Activated CD8-positive, alpha-beta memory T cell treated with anti-CD3 and anti-CD28 coated beads, Interleukin-2, amount 50 U/mL, for 48 hours (primary cell): ENCODE results near the gene PLEKHA7.

Source experiments
- DNase-seq: peaks from one replicate; pipeline ENCODE4 v3.0.0-alpha.2; 2020

Gene PLEKHA7

DNA sequence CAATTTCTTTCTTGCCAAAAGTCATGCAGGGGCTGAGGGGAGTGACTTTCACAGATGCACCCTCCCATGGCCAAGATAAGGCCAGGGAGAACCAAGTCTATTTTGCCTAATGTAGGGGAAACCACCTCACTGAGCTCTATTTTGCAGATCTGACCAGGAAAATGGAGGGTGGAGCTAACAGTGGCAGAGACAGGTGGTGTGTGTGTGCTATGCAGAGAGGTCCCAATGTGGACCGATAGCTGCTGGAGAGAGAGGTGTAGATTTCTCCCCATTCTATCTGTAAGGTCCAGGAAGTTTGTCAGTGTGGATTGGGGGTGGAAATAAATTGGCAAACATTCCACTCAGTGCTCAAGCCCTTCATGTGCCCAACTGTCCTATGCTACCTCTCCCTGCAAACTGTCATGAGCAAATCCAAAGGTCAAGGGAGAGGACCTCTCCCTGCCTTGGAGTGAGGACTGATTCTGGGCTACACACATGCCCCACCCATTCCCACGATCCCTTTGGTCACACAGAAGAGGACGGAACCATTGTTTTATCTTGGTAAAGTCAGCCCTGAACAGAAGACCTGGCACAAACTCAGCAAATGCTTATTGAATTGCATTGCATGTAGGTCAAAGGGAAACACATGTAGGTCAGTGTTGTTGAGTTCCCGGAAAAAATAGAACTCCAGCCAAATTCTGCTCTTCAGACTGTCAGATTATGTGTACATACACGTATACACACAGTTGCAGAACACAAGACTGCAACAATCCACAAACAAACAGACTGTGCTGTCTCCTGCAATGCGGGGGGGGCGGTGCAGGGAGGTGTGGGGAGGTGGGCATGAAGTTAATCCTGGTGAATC, 209.9 kb downstream of the PLEKHA7 start:
- DNase-seq = no peak

DNA sequence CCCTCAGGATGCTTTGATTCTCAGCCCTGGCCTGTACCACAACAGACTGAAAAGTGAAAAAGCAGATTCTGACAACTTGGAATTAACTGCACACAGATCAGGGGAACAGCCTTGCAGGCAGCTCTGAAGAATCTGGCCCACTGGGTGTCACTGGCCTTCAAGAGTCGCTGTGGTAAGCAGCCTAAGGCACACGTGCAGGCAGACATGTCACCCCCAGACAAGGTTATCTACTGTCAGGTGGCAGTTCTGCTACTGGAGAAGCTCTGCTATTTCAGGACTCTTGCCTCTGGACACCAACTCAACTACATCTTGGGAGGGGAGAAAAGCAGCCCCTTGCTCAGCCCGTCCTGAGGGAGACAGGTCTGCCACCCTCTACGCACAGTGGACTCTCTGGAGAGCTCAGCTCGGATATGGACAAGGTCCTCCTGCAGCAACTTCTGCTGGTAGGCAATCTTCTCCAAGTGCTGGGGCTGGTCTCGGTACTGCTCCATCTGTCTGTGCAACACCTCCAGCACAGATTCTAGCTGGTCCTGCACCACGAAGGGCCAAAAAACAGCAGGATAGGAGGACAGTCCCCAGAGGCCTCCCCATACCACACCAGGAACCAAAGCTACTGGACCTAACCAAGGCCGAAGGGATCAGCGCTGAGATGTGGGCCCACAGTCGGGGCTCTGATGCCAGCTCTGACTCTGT, 212.8 kb downstream of the PLEKHA7 start:
- DNase-seq = no peak

DNA sequence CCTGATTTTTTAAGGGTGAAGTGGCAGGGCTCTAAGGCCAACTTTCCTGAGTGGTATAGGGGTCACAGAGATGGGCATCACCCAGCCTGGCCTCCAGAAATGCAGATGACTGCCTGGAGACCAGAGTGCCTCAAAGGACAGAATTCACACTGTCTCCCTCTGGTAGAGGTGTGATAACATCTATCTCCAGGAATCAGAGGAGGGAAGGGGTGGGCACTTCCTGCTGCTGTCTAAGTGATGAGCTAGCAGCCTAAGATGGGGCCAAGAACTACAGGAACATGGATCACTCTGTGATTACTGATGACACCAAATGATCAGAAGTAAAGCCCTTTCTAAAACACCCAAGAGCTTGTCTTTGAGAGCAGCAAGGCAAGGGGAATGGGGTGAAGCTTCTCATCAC, 213.8 kb downstream of the PLEKHA7 start:
- DNase-seq = no peak

DNA sequence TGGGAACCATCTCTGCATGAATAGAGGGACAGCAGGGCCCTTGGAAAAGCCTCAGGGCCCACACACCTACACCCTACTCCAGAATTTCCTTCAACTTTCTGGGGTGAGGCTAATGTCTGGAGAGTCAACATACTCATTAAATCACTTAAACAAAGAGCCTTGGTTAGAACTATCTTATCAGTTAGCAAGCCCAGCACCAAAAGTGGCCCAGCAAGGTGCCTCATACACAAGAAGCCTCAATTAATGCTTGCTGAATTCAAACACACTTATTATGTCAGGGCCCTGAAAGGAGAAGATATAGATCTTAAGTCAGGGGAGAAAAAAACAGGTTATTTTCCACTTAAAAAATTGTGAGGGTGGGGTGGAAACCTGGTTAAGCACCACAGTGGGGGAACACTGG, 214.3 kb downstream of the PLEKHA7 start:
- no peak for DNase-seq

DNA sequence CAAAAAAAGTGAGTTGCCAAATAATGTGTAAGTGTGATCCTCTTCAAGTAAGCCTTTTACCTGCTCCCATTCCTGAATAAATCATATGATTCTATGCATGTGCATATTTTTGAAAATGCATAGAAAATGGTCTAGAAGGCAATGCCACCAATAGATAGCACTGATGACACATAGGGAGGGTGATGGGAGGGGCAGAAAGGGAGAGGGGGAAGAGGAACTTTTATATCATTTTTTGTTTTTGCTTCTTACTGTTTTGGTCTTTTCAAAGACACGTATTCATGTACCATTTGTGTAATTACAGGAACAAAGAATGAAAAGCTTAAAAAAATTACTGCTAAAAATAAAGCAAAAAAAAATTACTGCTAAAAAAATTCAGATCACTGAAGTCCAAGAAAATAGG, 215.0 kb downstream of the PLEKHA7 start:
- DNase-seq = no peak

DNA sequence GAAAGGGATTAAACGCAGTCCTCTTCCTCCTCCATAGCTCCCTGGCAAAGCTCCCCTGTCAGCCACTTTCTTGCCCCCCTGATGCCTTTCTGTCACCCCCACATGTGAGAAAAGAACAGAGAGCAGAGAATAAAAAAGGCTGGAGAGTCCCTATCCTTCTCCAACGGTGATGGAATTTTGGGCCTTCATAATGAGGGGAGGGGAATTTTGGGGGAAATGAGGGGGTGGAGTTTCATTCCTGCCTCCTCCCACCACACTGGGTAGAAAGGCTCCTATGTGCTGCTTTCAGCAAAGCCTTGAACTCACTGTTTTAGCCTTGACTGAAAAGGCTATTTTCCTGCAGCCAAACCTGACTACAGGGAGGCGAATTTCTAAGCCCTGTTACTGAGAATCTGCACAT, 216.4 kb downstream of the PLEKHA7 start:
- no peak for DNase-seq

DNA sequence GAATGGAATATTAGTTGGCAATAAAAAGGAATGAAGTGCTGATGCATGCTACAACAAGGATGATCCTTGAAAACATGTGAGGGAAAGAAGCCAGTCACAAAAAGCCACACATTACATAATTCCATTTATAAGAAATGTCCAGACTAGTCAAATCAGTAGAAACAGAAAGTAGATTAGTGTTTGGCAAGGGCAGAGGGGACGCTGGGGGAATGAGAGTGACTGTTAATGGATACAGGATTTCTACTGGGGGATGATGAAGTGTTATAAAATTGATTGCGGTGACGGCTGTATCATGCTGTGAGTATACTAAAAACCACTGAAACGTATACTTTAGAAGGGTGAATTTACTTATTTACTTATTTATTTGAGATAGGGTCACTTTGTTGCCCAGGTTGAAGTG, 217.9 kb downstream of the PLEKHA7 start:
- DNase-seq = no peak

DNA sequence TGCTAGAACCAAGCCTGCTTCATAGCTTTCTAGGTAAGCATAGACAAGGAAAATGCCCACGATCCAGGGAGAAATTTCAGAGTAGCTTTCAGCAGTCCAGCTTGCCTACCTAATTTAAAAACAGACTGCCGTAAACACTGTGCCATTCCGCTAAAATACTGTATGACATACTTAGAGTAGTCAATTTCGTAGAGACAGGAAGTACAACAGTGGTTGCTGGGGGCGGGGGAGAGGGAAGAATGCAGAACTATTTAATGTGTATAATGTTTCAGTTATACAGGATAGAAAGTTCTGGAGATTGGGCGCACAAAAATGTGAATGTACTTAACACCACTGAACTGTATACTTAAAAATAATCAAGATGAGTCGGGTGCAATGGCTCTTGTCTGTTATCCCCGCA, 219.1 kb downstream of the PLEKHA7 start:
- no peak for DNase-seq

DNA sequence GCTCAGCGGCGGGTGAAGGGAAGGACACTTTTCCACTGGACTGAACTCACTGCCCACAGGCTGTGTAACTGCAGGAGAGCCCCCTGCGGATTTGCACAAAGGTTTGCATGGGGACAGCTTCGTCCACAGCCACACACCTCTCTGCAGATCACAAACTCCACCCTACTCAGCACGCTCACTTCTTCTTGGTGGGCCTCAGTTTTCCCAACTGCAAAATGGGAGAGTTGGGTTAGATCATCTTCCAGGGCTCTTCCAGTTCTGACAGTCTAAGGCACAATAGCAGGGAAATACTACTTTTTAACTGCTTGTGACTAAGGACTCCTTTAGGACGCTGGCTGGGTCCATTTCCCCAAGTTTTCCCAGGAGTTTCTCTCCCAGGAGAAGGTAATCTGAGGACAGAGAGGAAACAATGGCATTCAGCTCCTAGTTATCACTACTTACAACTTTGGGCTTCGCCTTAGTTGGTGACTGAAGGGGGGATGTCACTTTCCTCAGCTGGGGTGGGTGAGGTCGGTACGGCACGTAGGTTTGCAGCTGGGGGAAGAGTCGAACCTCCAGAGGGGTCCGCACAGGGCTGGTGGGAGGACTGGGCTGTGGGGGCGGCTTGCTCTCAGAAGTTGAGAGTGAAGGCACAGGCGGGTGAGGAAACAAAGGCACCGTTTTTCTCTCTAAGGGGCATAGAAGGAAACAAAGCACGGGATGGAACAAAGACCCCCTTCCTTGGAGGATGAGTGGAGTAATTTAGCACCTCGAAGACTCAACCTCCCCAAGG, 220.0 kb downstream of the PLEKHA7 start:
- DNase-seq = no peak

DNA sequence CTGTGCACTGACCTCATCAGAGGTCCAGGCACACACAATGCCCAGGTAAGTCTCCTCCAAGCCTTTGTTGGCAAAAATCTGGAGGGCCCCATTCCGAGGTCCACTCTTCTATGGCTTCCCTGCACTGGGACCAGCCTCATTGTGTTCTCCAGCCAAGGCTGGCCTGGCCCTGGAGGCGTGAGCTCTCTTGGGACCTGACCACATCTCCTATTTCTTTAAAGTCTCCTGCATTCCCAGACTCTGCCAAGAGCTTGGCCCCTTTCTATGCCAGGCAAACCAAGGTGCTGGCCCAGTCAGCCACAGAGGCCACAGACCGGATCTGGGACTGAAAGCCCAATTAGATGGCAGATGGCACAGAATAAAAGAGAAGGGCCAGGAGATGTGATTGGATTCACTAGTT, 220.7 kb downstream of the PLEKHA7 start:
- DNase-seq = no peak

DNA sequence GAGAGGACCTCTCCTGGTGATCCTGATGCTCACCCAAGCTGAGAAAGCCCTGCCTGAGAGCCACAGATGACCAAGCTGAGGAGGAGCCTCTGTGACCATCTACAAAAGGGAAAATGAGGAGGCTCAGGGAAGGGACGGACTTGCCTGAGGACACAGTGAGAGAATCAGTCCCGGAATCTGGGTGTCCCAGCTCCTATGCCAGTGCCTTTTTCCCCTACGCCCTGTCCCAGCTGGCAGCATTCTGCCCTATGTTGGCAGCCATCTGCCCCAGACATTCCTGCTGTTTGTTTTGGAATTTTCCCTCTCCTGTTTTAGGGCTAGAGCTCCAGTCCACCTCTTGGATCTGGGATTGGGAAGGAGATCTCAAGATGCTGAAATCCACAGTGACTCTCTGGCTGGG, 221.2 kb downstream of the PLEKHA7 start:
- DNase-seq = no peak

DNA sequence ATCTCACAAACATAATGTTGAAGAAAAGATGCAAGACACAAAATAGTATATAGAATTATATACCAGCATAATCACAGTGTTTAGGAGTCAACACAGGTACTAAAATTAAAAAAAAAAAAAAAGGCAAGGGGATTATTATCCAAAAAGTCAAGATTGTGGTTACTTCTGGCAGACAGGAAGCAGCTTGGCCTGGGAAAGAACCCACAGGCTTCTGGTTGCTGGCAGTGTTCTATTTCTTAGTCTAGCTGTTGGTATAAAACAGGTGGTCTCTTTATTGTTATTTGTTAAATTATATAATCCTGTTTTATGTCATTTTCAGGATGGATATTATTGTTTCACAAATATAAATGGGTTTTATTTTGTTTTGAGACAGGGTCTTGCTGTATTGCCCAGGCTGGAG, 221.8 kb downstream of the PLEKHA7 start:
- DNase-seq = no peak

DNA sequence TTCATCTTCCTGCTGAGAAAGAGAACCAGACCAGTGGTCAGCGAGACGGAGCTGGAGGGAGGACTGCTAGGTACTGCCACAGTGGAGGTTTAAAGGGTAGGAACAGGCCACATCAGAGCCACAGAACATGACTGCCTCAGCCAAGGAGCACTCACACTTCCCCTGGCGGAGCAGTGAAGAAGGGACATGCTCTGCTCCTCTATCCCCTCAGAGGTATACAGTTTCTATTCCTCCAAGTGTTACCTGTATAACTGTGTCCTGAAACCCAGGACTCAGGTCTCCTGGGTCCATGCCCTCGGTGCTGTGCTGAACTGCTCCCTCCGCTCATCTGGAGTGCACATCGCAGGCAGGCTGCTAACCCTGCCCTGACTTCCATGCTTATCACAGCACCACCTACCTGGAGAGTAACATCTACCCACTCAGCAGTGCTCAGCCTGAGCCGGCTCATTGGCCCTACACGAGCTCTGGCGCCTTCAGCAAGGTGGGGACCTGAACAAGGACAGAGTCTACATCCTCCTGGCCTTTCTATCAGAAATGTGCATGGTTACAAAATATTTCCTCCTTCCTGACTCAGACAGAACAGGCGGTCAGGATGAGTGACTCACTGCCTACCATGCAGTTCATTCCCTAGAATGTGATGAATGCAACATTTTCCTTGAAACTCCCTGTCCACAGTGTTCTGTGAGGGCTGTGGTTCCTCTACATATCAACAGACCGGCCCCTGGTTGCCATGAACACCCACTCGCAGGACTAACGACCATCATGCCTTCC, 222.8 kb downstream of the PLEKHA7 start:
- no peak for DNase-seq

DNA sequence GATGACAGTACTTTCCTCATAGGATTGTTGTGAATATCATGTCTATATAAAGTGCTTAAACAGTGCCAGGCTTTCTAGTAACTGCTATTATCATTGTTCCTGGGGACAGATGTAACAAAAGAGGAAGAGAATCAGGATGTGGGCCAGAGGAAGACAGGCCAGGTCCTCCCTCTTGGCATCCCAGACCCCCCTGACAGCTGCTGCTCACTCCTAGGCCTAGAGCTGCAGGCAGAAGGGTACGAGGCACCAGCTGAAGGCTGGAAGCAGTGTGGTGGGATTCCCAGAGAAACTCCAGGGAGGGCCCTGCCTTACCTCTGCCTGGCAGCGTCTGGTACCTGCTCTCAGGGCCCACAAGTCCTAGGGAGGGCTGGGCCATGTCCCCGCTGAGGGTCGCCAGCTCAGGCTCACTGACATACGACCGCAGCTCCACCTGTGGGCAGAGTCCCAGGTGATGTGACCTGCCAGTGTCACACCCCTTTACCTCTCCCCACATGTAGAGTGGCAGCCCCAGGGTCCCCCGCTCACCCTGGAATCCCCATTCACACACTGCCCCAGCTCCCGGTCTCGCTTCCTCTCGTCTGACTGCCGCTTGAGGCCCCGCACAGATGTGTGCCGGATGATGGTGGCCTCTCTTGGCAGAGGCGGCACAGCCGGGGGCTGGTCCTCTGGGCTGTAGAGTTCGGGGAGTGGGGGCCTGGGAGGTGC, 223.6 kb downstream of the PLEKHA7 start:
- DNase-seq = no peak

DNA sequence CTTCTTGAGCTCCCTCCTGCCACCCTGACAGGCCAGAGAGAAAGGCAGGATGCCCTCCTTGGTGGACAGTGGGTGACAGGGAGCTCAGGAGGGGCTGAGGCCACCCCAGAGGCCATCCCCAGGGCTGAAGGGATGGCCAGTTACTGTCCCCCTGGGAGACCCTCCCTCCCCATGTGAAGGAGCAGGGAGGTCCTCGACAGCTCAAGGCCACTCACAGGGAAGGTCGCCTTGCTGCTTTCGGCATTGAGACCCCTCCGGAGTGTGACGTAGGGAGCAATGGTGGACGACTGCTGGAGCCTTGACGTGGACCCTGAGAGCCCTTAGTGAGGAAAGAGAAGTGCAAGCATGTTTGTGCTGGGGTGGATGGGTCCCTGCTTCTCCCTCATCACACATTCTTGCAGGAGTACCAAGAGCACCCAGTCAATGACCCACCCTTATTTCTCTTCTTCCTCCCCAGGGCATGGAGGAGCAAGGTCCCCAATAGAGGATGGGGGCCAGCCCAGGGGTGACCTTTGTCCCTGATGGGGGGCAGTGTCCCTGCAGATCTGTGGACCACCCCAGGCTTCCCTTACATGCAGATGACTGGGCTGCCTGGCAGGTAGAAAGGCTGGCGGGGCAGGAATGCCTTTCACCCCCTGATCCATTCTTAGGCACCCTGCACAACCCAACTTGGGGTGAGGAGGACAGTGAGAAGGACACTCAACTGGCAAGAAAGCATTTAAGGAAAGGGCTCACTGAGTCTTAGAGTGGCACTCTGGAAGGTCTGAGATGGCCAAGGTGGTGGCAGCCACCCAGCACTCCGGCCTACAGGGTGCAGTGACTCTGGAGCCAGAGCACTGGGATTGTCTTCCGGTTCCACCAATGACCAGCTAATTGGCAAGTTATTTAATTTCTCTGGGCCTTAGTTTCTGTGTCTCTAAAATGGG, 224.4 kb downstream of the PLEKHA7 start:
- DNase-seq = no peak

DNA sequence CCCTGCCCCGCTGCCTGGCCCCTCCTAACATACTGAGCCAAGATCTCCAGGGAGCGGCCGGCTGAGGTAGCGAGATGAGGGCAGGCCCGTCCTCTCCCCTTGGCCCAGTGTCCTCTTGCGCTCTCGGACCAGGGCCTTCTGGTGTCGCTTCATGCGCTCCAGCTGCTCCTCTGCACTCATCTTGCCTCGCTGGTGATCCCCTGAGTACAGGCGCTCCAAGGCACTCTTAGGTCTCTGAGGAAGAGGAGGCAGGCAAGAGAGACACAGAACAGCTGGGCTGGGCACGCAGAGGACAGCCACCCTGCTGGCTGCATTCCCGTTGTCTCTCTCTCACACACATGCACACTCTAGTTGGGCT, 225.2 kb downstream of the PLEKHA7 start:
- no peak for DNase-seq

DNA sequence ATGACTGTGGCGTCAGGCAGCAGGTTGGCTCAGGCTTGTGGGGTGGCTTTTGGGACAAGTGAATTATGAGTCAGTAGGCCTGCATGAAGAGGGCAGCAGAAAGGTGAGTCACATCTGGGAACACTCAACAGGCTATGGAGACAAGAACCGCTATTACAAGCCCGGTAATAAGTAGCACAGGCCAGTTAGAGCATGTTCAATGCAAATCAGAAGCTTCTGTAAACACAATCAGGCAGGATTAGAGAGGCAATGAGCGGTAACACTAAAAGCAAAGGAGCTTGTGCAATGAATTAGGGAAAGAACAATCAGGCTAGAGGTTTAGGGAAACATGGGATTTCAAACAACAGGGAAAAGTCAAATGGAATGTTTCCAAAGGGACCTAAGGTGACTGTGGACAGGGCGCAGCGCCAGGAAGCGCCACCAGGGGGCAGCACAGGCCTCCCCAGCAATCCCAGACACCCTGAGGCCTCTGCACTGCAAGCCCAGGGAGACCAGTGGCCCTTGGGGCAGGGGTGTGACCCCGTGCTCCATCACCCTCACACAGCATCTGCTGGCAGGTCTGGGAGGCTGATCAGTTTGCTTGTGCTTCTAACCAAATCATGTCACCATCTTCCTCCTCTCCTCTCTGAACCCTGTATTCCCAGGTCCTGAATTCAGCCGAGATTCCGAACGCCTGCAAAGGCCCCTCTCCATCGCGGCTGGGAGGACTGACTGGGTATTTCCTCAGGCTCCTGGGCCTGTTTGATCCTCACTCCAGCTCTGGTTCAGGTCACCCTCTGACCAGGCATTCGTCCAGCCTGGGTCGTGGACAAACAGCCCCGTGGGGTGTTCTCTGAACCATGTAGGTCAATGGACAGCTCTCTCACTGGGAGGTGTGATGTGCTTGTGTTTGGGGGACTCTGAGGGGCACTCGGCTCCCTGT, 225.8 kb downstream of the PLEKHA7 start:
- DNase-seq = peak; percentile 88

DNA sequence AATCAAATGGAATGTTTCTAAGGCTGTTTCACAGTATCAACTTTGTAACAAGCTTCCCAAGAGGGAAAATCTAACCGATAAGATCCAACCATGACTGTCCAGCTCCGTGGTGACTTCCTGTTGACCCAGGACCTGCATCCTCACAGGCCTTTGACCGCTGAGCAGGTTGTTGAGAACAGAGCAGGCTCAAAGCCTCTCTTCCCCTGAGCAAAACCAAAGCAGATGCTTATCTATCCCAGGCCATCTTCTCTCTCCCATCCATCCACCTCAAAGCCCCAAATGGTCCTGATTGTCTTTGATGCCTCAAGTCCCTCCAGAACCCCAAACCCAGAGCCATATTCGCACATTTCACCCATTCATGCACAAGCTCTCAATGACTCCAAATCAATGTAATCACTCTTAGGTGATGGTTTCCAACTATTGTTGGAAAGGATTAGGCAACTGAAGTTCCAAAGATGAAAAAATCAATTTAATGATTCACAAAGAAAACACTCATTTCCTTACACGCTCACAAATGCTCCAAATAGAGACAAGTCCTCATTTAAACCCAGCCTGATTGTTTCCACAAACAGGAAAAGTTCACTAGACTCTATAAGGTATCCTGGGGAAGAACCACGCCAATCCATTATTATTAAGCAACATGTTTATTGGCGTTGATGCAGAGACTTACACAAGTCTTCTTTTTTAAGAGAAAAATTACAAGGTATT, 227.0 kb downstream of the PLEKHA7 start:
- DNase-seq = no peak

DNA sequence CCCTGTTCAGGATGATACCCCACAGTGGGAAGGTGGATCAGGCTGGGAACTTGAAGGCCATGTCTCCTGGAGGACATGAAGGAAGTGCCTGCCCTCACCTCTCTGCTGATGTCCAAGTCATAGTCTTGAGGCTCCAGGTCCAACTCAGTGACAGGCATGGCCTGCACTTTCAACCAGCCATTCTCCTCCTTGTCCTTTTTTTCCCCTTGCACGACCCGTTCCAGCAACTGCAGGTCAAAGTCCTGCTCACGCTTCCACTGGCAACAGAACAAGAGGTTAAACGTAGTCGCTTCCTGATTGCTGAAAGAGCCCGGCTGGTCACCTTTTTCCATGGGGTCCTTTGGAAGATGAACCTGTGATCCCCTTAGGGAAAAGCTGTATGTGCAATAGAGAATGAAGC, 228.1 kb downstream of the PLEKHA7 start:
- DNase-seq = no peak
